HEK293T (cell line): ENCODE data around the gene PLCB1.

ENCODE experiments used
- ELF4 ChIP-seq: fragments of 450-650 bp; IDR thresholded peaks from 2 replicates; pipeline ENCODE4 v1.6.1; 2017; ENCODE audit warnings: antibody characterized with exemption
- FOXA1 ChIP-seq: fragments of 450-650 bp; IDR thresholded peaks from 2 replicates; pipeline ENCODE4 v1.6.1; 2016; ENCODE audit warnings: mild to moderate bottlenecking
- FOXM1 ChIP-seq: fragments of 450-650 bp; IDR thresholded peaks from 2 replicates; pipeline ENCODE4 v1.6.1; 2017; ENCODE audit warnings: mild to moderate bottlenecking, borderline replicate concordance
- NFRKB ChIP-seq: fragments of 450-650 bp; IDR thresholded peaks from 2 replicates; pipeline ENCODE4 v1.6.1; 2016; ENCODE audit warnings: mild to moderate bottlenecking, moderate library complexity
- SP1 ChIP-seq: fragments of 450-650 bp; IDR thresholded peaks from 2 replicates; pipeline ENCODE4 v1.6.1; 2017
- TF ChIP-seq, protein P1 (sequence below): fragments of 450-650 bp; IDR thresholded peaks from 2 replicates; pipeline ENCODE4 v1.6.1; 2016

DNA sequence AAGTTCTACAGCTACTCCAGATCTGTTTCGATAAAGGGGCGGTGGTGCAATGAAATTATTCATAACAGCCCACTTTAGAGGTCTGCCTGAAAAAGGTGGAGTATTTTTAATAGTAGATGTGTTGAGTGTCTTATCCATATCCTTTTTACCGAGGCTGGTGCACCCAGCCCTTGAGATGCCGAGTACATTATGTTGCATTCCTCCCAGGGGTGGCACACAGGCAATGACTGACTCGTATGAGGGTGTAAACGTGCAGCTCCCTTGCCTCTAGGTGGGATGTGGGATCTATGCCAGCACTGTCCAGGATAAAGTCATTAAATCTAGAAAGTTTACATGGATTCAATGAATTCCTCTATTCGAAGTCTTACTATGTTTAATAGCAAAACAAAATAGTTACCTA, 355.6 kb downstream of the PLCB1 start:
- no peak for TF ChIP-seq FOXA1
- TF ChIP-seq ELF4 = no peak
- TF ChIP-seq, protein P1, sequence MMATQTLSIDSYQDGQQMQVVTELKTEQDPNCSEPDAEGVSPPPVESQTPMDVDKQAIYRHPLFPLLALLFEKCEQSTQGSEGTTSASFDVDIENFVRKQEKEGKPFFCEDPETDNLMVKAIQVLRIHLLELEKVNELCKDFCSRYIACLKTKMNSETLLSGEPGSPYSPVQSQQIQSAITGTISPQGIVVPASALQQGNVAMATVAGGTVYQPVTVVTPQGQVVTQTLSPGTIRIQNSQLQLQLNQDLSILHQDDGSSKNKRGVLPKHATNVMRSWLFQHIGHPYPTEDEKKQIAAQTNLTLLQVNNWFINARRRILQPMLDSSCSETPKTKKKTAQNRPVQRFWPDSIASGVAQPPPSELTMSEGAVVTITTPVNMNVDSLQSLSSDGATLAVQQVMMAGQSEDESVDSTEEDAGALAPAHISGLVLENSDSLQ = no peak
- TF ChIP-seq FOXM1 = no peak
- TF ChIP-seq NFRKB = no peak
- TF ChIP-seq SP1 = no peak
